ENCODE results near the gene FZD10.

FZD10 gene

DNA sequence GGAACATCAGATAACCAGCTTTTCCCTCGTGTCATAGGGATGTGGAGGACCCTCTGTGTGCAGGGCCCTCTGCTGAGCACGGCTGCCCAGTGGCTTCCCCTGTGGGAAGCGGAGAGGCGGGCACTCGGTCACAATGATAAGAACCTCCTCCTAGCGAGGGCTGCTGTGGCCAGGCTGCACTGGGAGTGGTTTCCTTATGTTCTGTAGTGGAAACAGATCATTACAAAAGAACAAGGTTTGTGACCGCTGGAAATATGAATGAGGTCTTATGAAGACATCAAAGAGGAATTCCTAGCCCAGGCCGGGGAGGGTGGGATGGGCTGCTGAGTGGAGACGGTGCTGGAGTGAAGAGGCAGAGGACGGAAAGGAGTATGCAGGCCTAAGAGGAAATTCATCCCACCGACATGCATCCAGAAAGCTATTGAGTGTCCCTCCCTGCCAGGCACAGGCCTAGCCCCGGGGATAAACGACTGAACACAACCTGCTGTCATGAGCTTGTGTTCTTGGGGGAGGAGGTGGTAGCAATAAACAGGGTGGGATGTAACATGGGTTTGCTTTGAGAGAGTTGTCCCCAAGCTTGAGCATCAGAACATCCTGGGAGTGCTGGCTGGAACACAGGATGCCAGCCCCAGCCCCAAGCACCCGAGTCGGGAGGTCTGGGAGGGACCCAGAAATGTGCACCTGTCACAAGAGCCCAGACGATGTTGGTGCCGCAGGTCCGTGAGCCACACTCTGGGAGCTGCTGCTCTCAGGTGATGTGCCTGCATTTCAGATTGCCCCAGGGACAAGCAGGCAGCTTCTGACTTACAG lies 37.5 kb downstream of the FZD10 start:
- TF ChIP-seq, protein P1, sequence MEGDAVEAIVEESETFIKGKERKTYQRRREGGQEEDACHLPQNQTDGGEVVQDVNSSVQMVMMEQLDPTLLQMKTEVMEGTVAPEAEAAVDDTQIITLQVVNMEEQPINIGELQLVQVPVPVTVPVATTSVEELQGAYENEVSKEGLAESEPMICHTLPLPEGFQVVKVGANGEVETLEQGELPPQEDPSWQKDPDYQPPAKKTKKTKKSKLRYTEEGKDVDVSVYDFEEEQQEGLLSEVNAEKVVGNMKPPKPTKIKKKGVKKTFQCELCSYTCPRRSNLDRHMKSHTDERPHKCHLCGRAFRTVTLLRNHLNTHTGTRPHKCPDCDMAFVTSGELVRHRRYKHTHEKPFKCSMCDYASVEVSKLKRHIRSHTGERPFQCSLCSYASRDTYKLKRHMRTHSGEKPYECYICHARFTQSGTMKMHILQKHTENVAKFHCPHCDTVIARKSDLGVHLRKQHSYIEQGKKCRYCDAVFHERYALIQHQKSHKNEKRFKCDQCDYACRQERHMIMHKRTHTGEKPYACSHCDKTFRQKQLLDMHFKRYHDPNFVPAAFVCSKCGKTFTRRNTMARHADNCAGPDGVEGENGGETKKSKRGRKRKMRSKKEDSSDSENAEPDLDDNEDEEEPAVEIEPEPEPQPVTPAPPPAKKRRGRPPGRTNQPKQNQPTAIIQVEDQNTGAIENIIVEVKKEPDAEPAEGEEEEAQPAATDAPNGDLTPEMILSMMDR (IDR thresholded peaks at IDR 0.05) = no peak

DNA sequence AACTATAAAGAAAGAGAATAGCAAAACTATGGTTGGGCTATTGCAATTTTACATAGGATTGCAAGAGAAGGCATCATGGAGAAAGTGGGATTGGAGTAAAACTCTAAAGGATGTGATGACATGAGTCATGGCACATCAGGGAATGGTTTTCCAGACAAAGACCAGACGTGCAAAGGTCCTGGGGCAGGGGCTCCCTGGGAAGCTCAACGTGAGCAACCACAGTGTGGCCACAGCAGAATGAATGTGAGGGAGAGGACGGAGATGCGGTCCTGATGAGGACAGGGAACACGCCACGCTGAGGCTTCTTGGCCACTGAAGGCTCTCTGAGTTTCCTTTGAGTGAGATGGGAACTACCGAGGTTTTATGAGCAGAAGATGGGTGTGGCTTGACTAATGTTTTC lies 38.2 kb downstream of the FZD10 start:
- TF ChIP-seq, protein P1 (IDR thresholded peaks at IDR 0.05) = no peak

DNA sequence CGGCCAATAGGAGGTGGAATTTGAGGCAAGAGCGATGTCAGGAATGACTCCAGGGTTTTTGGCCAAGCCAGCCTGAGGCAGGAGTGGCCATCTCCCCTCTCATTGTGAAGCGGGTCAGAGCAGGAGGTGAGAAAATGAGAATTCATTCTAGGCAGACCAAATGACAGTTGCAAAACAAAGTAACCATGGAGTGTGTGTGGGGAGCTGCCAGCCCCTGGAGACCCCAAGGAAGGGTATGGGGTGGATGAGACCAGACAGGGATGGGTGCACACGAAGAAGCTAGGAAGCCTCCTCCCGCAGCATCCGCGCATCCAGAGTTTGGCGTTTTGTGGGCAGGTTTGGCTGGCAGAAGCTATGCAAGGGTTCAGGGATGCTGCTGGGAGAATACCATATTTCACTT lies 38.8 kb downstream of the FZD10 start:
- TF ChIP-seq, protein P1 (IDR thresholded peaks at IDR 0.05) = no peak

- TF ChIP-seq, protein P1 (IDR thresholded peaks at IDR 0.05) = no peak
These were observed 39.9 kb downstream of the FZD10 start for GRCh38 chr12:130202201-130202600.

DNA sequence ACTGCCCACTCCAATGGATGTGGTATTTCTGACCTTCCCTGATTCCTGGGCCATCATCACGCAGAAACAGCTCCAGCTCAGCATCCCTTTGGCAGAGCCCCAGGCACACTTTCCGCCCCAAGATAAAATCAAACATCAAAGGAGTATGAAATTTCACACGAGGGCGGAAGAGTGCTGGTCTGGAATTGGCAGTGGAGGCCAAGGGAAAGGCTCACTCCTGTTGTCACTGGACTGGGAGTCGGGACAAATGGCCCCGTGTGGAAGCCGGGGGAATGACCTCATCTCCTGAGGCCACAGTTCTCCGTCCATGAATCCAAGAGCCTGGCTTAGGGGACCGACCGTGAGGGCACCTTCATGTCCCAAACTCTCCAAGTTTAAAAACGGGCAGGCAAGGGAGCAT lies 40.9 kb downstream of the FZD10 start:
- TF ChIP-seq, protein P1 (IDR thresholded peaks at IDR 0.05) = no peak

DNA sequence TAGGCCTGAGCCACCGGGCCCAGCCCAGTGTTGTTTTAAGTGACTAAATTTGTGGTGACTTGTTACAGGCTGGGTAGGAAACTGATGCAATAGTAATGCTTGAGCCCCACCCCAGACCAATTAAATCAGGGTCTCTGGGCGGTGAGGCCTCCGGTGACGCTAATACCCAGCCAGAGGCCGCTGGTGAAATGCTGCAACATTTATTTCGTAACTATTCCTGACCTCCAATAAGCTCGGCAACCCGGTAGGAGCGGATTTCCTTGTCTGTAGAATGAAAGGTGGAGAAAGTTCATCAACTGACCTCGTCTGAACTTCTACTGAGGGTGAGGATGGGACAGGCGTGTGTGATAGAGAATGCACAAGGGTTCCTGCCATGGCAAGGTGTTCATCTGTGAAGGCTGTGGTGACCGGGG lies 42.3 kb downstream of the FZD10 start:
- TF ChIP-seq, protein P1 (IDR thresholded peaks at IDR 0.05) = no peak

DNA sequence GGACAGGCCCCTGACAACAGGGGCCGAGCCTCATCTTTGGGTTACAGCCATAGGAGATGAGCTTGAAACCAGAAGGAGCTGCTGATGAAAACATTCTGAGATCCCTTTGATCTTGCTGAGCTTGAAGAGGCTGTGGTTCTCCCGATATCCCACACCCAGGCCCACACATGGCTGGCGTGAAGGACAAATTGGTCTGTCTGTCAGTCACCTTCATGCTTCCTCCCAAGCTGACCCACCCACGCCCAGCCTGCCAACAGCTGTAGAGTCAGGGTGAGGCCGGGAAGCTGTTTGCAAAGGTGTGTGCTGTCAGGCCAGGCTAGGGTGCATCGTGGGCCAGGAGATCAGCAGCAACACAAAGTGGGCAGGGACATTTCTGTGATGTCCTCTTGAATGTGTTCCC lies 43.2 kb downstream of the FZD10 start:
- TF ChIP-seq, protein P1 (IDR thresholded peaks at IDR 0.05) = no peak
